HCT116 (cell line): ENCODE results near the gene PTPRCAP. TPM values are rescaled to one million over a fixed set of nuclear protein-coding genes. Genes with fewer than 3 reads are reported as not detected.

Source experiments
- ATAC-seq: fragments of 200-7000 bp; cut with Tn5 transposase; 2 replicates; pipeline ENCODE4 v1.9.1; 2020; ENCODE audit warnings: mild to moderate bottlenecking, moderate library complexity
- BruUV-seq: library from RNA; stranded (reverse); fragments of 400-500 nt; replicated peaks from 2 replicates; lab custom pipeline; 2021; lab: Mats Ljungman, UMichigan
- CTCF ChIA-PET: fragments of 300-600 bp; sonication (Branson Sonifier 250); formaldehyde crosslinking; loops from one replicate; lab custom pipeline; 2021; ENCODE audit warnings: antibody characterized with exemption; lab: Charles Lee
- POLR2A ChIA-PET: fragments of 300-600, 350-600 bp; sonication (Branson Sonifier 250); formaldehyde crosslinking; loops from one replicate; lab custom pipeline; 2021; ENCODE audit warnings: antibody characterized with exemption; lab: Charles Lee
- RAD21 ChIA-PET, 2 experiments: fragments of 300-600 bp; sonication (Branson Sonifier 250); formaldehyde crosslinking; loops; one replicate each; lab custom pipeline; 2023; ENCODE audit warnings: low total read pairs in 2 of 2; ENCODE audit not compliant: uncharacterized antibody in 2 of 2, unreplicated experiment in 2 of 2, low non-redundant PET in 1 of 2; lab: Charles Lee
- DNase-seq: peaks from one replicate; pipeline ENCODE4 v3.0.0-alpha.2; 2010; ENCODE audit warnings: low read depth, low spot score
- H2AFZ ChIP-seq: fragments of 200-600 bp; shearing (Covaris generic), sonication (generic); 2 replicates; pipeline ENCODE4 v1.6.1; 2017; ENCODE audit warnings: low read depth, mixed run types, mixed read lengths, antibody characterized with exemption, low read length; ENCODE audit not compliant: poor library complexity, severe bottlenecking
- H3K27ac ChIP-seq: 2 replicates; pipeline ENCODE4 v1.5.1; 2012; ENCODE audit warnings: low read depth, low read length
- H3K27me3 ChIP-seq: fragments of 200-600 bp; sonication (generic); 2 replicates; pipeline ENCODE4 v1.6.1; 2016; ENCODE audit warnings: mixed run types, low read length, mixed read lengths; ENCODE audit not compliant: insufficient read depth
- H3K36me3 ChIP-seq, 2 experiments: fragments of 200-500 bp in 1 of 2; fragments of 200-600 bp in 1 of 2; sonication (Bioruptor generic) in 1 of 2; sonication (generic) in 1 of 2; 2 replicates each; pipeline versions ENCODE4 v1.5.1 to v1.6.1; 2014 to 2016; ENCODE audit warnings: low read length in 2 of 2, inconsistent platforms in 1 of 2, mixed read lengths in 1 of 2, mixed run types in 1 of 2; ENCODE audit not compliant: insufficient read depth in 2 of 2, control insufficient read depth in 1 of 2
- H3K4me1 ChIP-seq, 2 experiments: fragments of 200-600 bp in 1 of 2; sonication (generic) in 1 of 2; 2 replicates each; pipeline versions ENCODE4 v1.5.1 to v1.6.1; 2012 to 2017; ENCODE audit warnings: low read length in 2 of 2, inconsistent platforms in 1 of 2, mild to moderate bottlenecking in 1 of 2, mixed read lengths in 1 of 2, mixed run types in 1 of 2, moderate library complexity in 1 of 2; ENCODE audit not compliant: insufficient read depth in 2 of 2, control insufficient read depth in 1 of 2
- H3K4me2 ChIP-seq: fragments of 200-600 bp; sonication (generic); 2 replicates; pipeline ENCODE4 v1.6.1; 2017; ENCODE audit warnings: mixed run types, low read length, mixed read lengths
- H3K4me3 ChIP-seq, 2 experiments: fragments of 200-600 bp in 1 of 2; sonication (generic) in 1 of 2; replicated peaks in 1 of 2; 2 replicates each; pipeline ENCODE4 v1.5.1; 2011 to 2016; ENCODE audit warnings: low read length in 2 of 2, control low read depth in 1 of 2, low read depth in 1 of 2, mild to moderate bottlenecking in 1 of 2, mixed read lengths in 1 of 2, mixed run types in 1 of 2
- H3K79me2 ChIP-seq: fragments of 200-600 bp; sonication (generic); 2 replicates; pipeline ENCODE4 v1.6.1; 2017; ENCODE audit warnings: mild to moderate bottlenecking, mixed run types, low read length, moderate library complexity, mixed read lengths; ENCODE audit not compliant: insufficient read depth
- H3K9ac ChIP-seq: fragments of 200-600 bp; sonication (generic); 2 replicates; pipeline ENCODE4 v1.6.1; 2016; ENCODE audit warnings: low read length, mixed read lengths
- H3K9me2 ChIP-seq: fragments of 200-600 bp; sonication (generic), shearing (Covaris generic); 2 replicates; pipeline ENCODE4 v1.6.1; 2017; ENCODE audit warnings: mixed run types, mild to moderate bottlenecking, moderate library complexity; ENCODE audit not compliant: insufficient read depth
- H3K9me3 ChIP-seq, 2 experiments: fragments of 200-500 bp in 1 of 2; fragments of 200-600 bp in 1 of 2; sonication (Bioruptor generic) in 1 of 2; sonication (generic) in 1 of 2; 2 replicates each; pipeline ENCODE4 v1.6.1; 2014 to 2017; ENCODE audit warnings: low read length in 2 of 2, mixed read lengths in 2 of 2, inconsistent platforms in 1 of 2, low read depth in 1 of 2, mild to moderate bottlenecking in 1 of 2, mixed run types in 1 of 2, moderate library complexity in 1 of 2; ENCODE audit not compliant: control insufficient read depth in 1 of 2, insufficient read depth in 1 of 2
- H4K20me1 ChIP-seq: fragments of 200-600 bp; sonication (generic), shearing (Covaris generic); 2 replicates; pipeline ENCODE4 v1.6.1; 2017; ENCODE audit warnings: mixed run types, mild to moderate bottlenecking, moderate library complexity; ENCODE audit not compliant: insufficient read depth
- ATF3 ChIP-seq: IDR thresholded peaks from 2 replicates; pipeline ENCODE4 v1.6.1; 2012
- CTCF ChIP-seq, 3 experiments: fragments of 200-600 bp in 1 of 3; sonication (generic) in 1 of 3; IDR thresholded peaks in 2 of 3; conservative IDR thresholded peaks in 1 of 3; 2 replicates each; pipeline ENCODE4 v1.5.1; 2012 to 2017; ENCODE audit warnings: low read depth in 2 of 3, low read length in 2 of 3, antibody characterized with exemption in 1 of 3, borderline replicate concordance in 1 of 3, control low read depth in 1 of 3, mild to moderate bottlenecking in 1 of 3, mixed read lengths in 1 of 3, mixed run types in 1 of 3, moderate library complexity in 1 of 3; ENCODE audit not compliant: insufficient read depth in 1 of 3
- EGR1 ChIP-seq: IDR thresholded peaks from 2 replicates; pipeline ENCODE4 v1.6.1; 2012; ENCODE audit warnings: low read depth
- ELF1 ChIP-seq: IDR thresholded peaks from 2 replicates; pipeline ENCODE4 v1.6.1; 2012; ENCODE audit warnings: low read depth, borderline replicate concordance
- EZH2 ChIP-seq: fragments of 200-600 bp; sonication (generic); IDR thresholded peaks from 2 replicates; pipeline ENCODE4 v1.6.1; 2017; ENCODE audit warnings: antibody characterized with exemption, mixed run types
- EZH2phosphoT487 ChIP-seq: fragments of 200-600 bp; IDR thresholded peaks from 2 replicates; pipeline ENCODE4 v1.6.1; 2018; ENCODE audit warnings: antibody characterized with exemption, borderline replicate concordance
- FOSL1 ChIP-seq: IDR thresholded peaks from 2 replicates; pipeline ENCODE4 v1.6.1; 2012; ENCODE audit warnings: low read depth
- JUND ChIP-seq: IDR thresholded peaks from 2 replicates; pipeline ENCODE4 v1.6.1; 2012
- MAX ChIP-seq: IDR thresholded peaks from 2 replicates; pipeline ENCODE4 v1.6.1; 2012
- POLR2A ChIP-seq: IDR thresholded peaks from 2 replicates; pipeline ENCODE4 v1.7.0; 2011; ENCODE audit warnings: borderline replicate concordance; ENCODE audit not compliant: insufficient read depth, insufficient read length; ENCODE audit errors: extremely low read depth
- POLR2AphosphoS5 ChIP-seq: IDR thresholded peaks from 2 replicates; pipeline ENCODE4 v1.6.1; 2011; ENCODE audit warnings: mild to moderate bottlenecking, low read depth, low read length, moderate library complexity
- RAD21 ChIP-seq: IDR thresholded peaks from 2 replicates; pipeline ENCODE4 v1.6.1; 2012; ENCODE audit warnings: low read depth, mild to moderate bottlenecking
- REST ChIP-seq: IDR thresholded peaks from 2 replicates; pipeline ENCODE4 v1.6.1; 2012; ENCODE audit warnings: low read depth
- SIN3A ChIP-seq: IDR thresholded peaks from 2 replicates; pipeline ENCODE4 v1.6.1; 2012; ENCODE audit warnings: low read depth
- SP1 ChIP-seq: IDR thresholded peaks from 2 replicates; pipeline ENCODE4 v1.6.1; 2012; ENCODE audit warnings: low read depth
- SRF ChIP-seq: IDR thresholded peaks from 2 replicates; pipeline ENCODE4 v1.6.1; 2012; ENCODE audit warnings: low read depth
- TCF7L2 ChIP-seq: IDR thresholded peaks from 2 replicates; pipeline ENCODE4 v1.7.0; 2011; ENCODE audit warnings: borderline replicate concordance, inconsistent platforms; ENCODE audit not compliant: insufficient read depth, insufficient read length; ENCODE audit errors: extremely low read depth
- YY1 ChIP-seq: IDR thresholded peaks from 2 replicates; pipeline ENCODE4 v1.6.1; 2011; ENCODE audit warnings: low read length, low read depth, moderate library complexity, mild to moderate bottlenecking; ENCODE audit not compliant: insufficient replicate concordance; ENCODE audit errors: extremely low read depth
- ZBTB33 ChIP-seq: IDR thresholded peaks from 2 replicates; pipeline ENCODE4 v1.6.1; 2011; ENCODE audit warnings: mild to moderate bottlenecking, low read length, moderate library complexity; ENCODE audit not compliant: insufficient replicate concordance; ENCODE audit errors: extremely low read depth
- ZNF274 ChIP-seq: fragments of 200-500 bp; sonication (Bioruptor generic); IDR thresholded peaks from 2 replicates; pipeline ENCODE4 v1.6.1; 2014; ENCODE audit warnings: mild to moderate bottlenecking, low read depth, low read length, inconsistent platforms
- intact Hi-C: fragments of 100-400 bp; cut with micrococcal nuclease; formaldehyde crosslinking; loops from 2 replicates; pipeline ENCODE4 v1.10.0; 2022
- total RNA-seq: library from RNA; stranded (reverse); gene quantifications from one replicate; pipeline ENCODE4 v1.2.1, GENCODE V29; 2021; ENCODE audit not compliant: unreplicated experiment

PTPRCAP gene
- total RNA-seq, 1 experiment from 2014 or later: 1.4 TPM

GRCh38 chr11:67463186-67463585, 25.7 kb upstream of the PTPRCAP start:
- no peak for TF ChIP-seq YY1
- TF ChIP-seq ATF3: no peak
- TF ChIP-seq MAX: no peak
- no peak for TF ChIP-seq ZNF274
- TF ChIP-seq JUND: no peak
- TF ChIP-seq RAD21: no peak
- TF ChIP-seq FOSL1: no peak
- TF ChIP-seq ZBTB33: no peak
- no peak for TF ChIP-seq TCF7L2
- TF ChIP-seq POLR2A: no peak
- no peak for TF ChIP-seq POLR2AphosphoS5
- no peak for TF ChIP-seq EZH2phosphoT487
- TF ChIP-seq EGR1: no peak
- TF ChIP-seq EZH2: no peak
- no peak for TF ChIP-seq SP1
- no peak for TF ChIP-seq SRF
- TF ChIP-seq SIN3A: no peak
- TF ChIP-seq ELF1: no peak
- TF ChIP-seq REST: no peak
- TF ChIP-seq CTCF (IDR thresholded peaks at IDR 0.05 in 2 of 3, conservative IDR thresholded peaks at IDR 0.05 in 1 of 3; ENCODE audit: borderline replicate concordance in 1 of 3, insufficient read depth in 1 of 3, low read depth in 2 of 3, low read length in 2 of 3): no peak
- H3K4me2 ChIP-seq: peak overlapping the region; percentile 100
- H3K4me3 ChIP-seq: 0 out of 4 replicates have a peak overlapping the region, but pooled peaks of 1 of the 2 experiments have one; percentile 96

More at GRCh38 chr11:67463186-67463585, 25.7 kb upstream of the PTPRCAP start:
- peaks cover 35 to 51% of the 10 kb centered on the region in 2 experiments for H3K4me1 ChIP-seq
- H3K36me3 ChIP-seq: no peaks in the 10 kb centered on the region
- intact Hi-C loops: no loop called here
- ChIA-PET RAD21 (no interaction called here), POLR2A (no interaction called here), CTCF (no interaction called here)
- H2AFZ ChIP-seq: no peak overlapping the region
- no peaks in the 10 kb centered on the region for H4K20me1 ChIP-seq
- H3K9me3 ChIP-seq: no peaks in the 10 kb centered on the region
- ATAC-seq: no peak
- H3K9ac ChIP-seq: peak overlapping the region; percentile 97
- no peaks in the 10 kb centered on the region for H3K27me3 ChIP-seq
- peak overlapping the region; percentile 98 for H3K27ac ChIP-seq
- no TSS peak for BruUV-seq
- H3K79me2 ChIP-seq: peaks cover 9% of the 10 kb centered on the region; the same call in 1 of the 2 replicates
- no peaks in the 10 kb centered on the region for H3K9me2 ChIP-seq
- no peak for DNase-seq
